Prostate gland (tissue), 2 donors: ENCODE measurements around the gene GNPAT. TPM values are rescaled to one million over a fixed set of nuclear protein-coding genes. Genes with fewer than 3 reads are reported as not detected.

Source experiments
- DNase-seq: peaks from one replicate; pipeline ENCODE4 v3.0.0-alpha.2; 2019; ENCODE audit warnings: low spot score
- H3K27ac ChIP-seq, 2 donors: fragments of 200-600 bp; sonication (generic); 2 replicates each; pipeline ENCODE4 v1.5.1; 2017 to 2019
- H3K27me3 ChIP-seq: fragments of 200-600 bp; sonication (generic); replicated peaks from 2 replicates; pipeline ENCODE4 v1.5.1; 2019; ENCODE audit not compliant: insufficient read depth
- H3K36me3 ChIP-seq, 2 donors: fragments of 200-600 bp; sonication (generic); 1 replicate in 1 of 2; 2 replicates in 1 of 2; pipeline versions ENCODE4 v1.5.1 to v1.8.1; 2017 to 2019
- H3K4me1 ChIP-seq: fragments of 200-600 bp; sonication (generic); replicated peaks from 2 replicates; pipeline ENCODE4 v1.5.1; 2019
- H3K4me3 ChIP-seq, 2 donors: fragments of 200-600 bp; sonication (generic); 2 replicates each; pipeline ENCODE4 v1.5.1; 2017 to 2019
- H3K9me3 ChIP-seq: fragments of 200-600 bp; sonication (generic); 2 replicates; pipeline ENCODE4 v1.5.1; 2017
- POLR2A ChIP-seq: fragments of 450-650 bp; IDR thresholded peaks from one replicate; pipeline ENCODE4 v1.6.1; 2016; ENCODE audit warnings: antibody characterized with exemption, mild to moderate bottlenecking
- POLR2AphosphoS5 ChIP-seq: sonication (generic); formaldehyde crosslinking; IDR thresholded peaks from one replicate; pipeline ENCODE4 v1.6.1; 2017; ENCODE audit warnings: antibody characterized with exemption
- WGBS: methylation state at CpG from one replicate; pipeline ENCODE4 v1.1.5; 2018; 5-methylcytosine and 5-hydroxymethylcytosine counted together
- intact Hi-C: fragments of 100-400 bp; cut with DNase I; formaldehyde crosslinking; loops from one replicate; pipeline ENCODE4 v1.14.2; 2022
- total RNA-seq, 2 donors: library from RNA; depleted of rRNA; stranded (reverse); fragments of >200 nt; gene quantifications; one replicate each; pipeline ENCODE4 v1.1.0, GENCODE V29; 2016
- TF ChIP-seq, protein P1 (sequence below), 4 experiments: fragments of 200-600 bp in 2 of 4; fragments of 450-650 bp in 2 of 4; sonication (generic) in 2 of 4; IDR thresholded peaks; 1 replicate in 3 of 4; 2 replicates in 1 of 4; pipeline ENCODE4 v1.5.1; 2016 to 2019; ENCODE audit warnings: antibody characterized with exemption in 4 of 4, mild to moderate bottlenecking in 2 of 4, moderate library complexity in 2 of 4

Gene GNPAT
- total RNA-seq, 2 donors from 2014 or later = 40.6 to 45.2 TPM

DNA sequence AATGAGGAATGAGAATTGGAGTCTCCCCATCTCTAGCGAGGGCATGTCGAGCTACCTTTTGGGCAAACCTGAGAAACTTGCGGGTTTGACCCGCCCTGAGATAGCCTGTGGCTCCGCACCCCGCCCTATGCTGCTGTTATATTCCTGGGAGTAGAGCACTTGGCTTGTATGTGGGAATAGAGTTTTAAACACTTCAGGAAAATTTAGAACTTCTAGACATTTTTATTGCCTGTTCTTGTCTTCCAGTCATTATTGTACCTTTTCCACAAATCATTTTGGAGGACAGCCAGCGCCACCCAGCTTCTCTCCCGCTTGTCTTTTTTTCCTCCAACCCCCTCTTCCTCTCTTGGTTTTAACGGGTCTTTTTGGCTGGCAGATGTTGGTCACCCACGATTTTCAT lies 738 bp downstream of the GNPAT start:
- Histone ChIP-seq H3K4me1 (no peaks in the 10 kb centered on the region), H3K27me3 (no peaks in the 10 kb centered on the region), H3K9me3 (no peaks in the 10 kb centered on the region), H3K4me3 (peak overlapping the region; percentile 60 to 75), H3K27ac (peak overlapping the region; percentile 76 to 78), H3K36me3 (no peaks in the 10 kb centered on the region)
- under 1% methylated on average over 10 of the region's 10 CpGs for WGBS
- peak; percentile 15 for DNase-seq
- intact Hi-C loops = loop anchor here (5.0 kb wide), 1 partner anchor 96 kb away; the partner anchor contains the start of genes EXOC8 and SPRTN
- TF ChIP-seq, protein P1, sequence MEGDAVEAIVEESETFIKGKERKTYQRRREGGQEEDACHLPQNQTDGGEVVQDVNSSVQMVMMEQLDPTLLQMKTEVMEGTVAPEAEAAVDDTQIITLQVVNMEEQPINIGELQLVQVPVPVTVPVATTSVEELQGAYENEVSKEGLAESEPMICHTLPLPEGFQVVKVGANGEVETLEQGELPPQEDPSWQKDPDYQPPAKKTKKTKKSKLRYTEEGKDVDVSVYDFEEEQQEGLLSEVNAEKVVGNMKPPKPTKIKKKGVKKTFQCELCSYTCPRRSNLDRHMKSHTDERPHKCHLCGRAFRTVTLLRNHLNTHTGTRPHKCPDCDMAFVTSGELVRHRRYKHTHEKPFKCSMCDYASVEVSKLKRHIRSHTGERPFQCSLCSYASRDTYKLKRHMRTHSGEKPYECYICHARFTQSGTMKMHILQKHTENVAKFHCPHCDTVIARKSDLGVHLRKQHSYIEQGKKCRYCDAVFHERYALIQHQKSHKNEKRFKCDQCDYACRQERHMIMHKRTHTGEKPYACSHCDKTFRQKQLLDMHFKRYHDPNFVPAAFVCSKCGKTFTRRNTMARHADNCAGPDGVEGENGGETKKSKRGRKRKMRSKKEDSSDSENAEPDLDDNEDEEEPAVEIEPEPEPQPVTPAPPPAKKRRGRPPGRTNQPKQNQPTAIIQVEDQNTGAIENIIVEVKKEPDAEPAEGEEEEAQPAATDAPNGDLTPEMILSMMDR (IDR thresholded peaks at IDR 0.05) = no peak
- TF ChIP-seq POLR2A = no peak
- no peak for TF ChIP-seq POLR2AphosphoS5

- H3K4me3 ChIP-seq = peak overlapping the region in 1 of 2 donors; percentile 60
- no peak overlapping the region for H3K27ac ChIP-seq
- TF ChIP-seq POLR2A (no peak), POLR2AphosphoS5 (no peak)
- TF ChIP-seq, protein P1 (IDR thresholded peaks at IDR 0.05) = no peak
- H3K27me3 ChIP-seq = no peaks in the 10 kb centered on the region
- intact Hi-C loops = loop anchor here (5.0 kb wide), 1 partner anchor 95 kb away; the partner anchor contains the start of genes EXOC8 and SPRTN
- no peaks in the 10 kb centered on the region for H3K9me3 ChIP-seq
- WGBS = 56% methylated on average over 5 of the region's 5 CpGs
- no peaks in the 10 kb centered on the region for H3K4me1 ChIP-seq
- no peaks in the 10 kb centered on the region for H3K36me3 ChIP-seq
- DNase-seq = no peak
These were observed 1.6 kb downstream of the GNPAT start for GRCh38 chr1:231242516-231243198.

GRCh38 chr1:231248778-231249177 lies 7.8 kb downstream of the GNPAT start:
- intact Hi-C loops = no loop called here
- 100% methylated on average over 1 of the region's 1 CpG for WGBS

DNA sequence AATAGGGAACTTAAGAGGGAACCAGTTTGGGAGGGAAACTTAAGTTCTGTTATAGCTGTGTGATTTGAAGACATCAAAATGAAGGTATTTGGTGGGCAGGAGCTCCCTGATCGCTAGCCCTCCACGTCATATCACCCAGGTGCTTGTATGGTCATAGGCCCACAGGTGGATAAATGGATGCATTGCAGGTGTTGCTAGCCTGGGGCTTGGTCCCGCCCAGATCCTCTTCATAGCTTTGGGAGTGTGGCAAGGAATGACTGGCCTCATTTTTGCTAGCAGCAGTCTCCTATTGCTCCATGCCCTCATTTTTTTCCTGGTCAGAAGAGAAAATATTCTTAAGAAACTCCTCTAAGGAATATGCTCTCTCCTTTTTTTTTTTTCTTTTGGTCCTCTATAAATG lies 11.3 kb downstream of the GNPAT start:
- H3K4me3 ChIP-seq = no peak overlapping the region
- DNase-seq = no peak
- TF ChIP-seq POLR2AphosphoS5 (no peak), POLR2A (no peak)
- TF ChIP-seq, protein P1 (IDR thresholded peaks at IDR 0.05) = no peak
- H3K27me3 ChIP-seq = no peaks in the 10 kb centered on the region
- H3K9me3 ChIP-seq = no peaks in the 10 kb centered on the region
- intact Hi-C loops = no loop called here
- no peaks in the 10 kb centered on the region for H3K36me3 ChIP-seq
- no peak overlapping the region for H3K27ac ChIP-seq
- WGBS = 92% methylated on average over 3 of the region's 3 CpGs
- H3K4me1 ChIP-seq = no peaks in the 10 kb centered on the region

More at GRCh38 chr1:231248778-231249177, 7.8 kb downstream of the GNPAT start:
- Histone ChIP-seq H3K4me1 (no peaks in the 10 kb centered on the region), H3K27me3 (no peaks in the 10 kb centered on the region), H3K27ac (no peak overlapping the region), H3K9me3 (no peaks in the 10 kb centered on the region), H3K4me3 (no peak overlapping the region), H3K36me3 (no peaks in the 10 kb centered on the region)
- DNase-seq = no peak
- TF ChIP-seq POLR2A (no peak), POLR2AphosphoS5 (no peak)
- TF ChIP-seq, protein P1 (IDR thresholded peaks at IDR 0.05) = no peak

- H3K9me3 ChIP-seq = no peaks in the 10 kb centered on the region
- TF ChIP-seq POLR2A (no peak), POLR2AphosphoS5 (no peak)
- TF ChIP-seq, protein P1 (IDR thresholded peaks at IDR 0.05) = no peak
- WGBS = 88% methylated on average over 4 of the region's 4 CpGs
- DNase-seq = no peak
- no peaks in the 10 kb centered on the region for H3K4me1 ChIP-seq
- intact Hi-C loops = no loop called here
- no peak overlapping the region for H3K4me3 ChIP-seq
- no peaks in the 10 kb centered on the region for H3K36me3 ChIP-seq
- no peak overlapping the region for H3K27ac ChIP-seq
- no peaks in the 10 kb centered on the region for H3K27me3 ChIP-seq
These were observed 19.3 kb downstream of the GNPAT start for GRCh38 chr1:231260351-231260750.
